HepG2 (cell line): ENCODE results near the gene NTF3. TPM values are rescaled to one million over a fixed set of nuclear protein-coding genes. Genes with fewer than 3 reads are reported as not detected.

ENCODE experiments used
- ATAC-seq: fragments of 200-7000 bp; cut with Tn5 transposase; 3 replicates; pipeline ENCODE4 v1.9.1; 2020; ENCODE audit warnings: mild to moderate bottlenecking, moderate library complexity
- BruUV-seq: library from RNA; stranded (reverse); fragments of 400-500 nt; replicated peaks from 2 replicates; lab custom pipeline; 2021; lab: Mats Ljungman, UMichigan
- CTCF ChIA-PET: fragments of 300-600 bp; formaldehyde crosslinking; extraction: SDS; loops from one replicate; lab custom pipeline; 2021; ENCODE audit warnings: low total read pairs, inconsistent platforms, low intra/inter-chr PET ratio; lab: Yijun Ruan, JAX
- POLR2A ChIA-PET: fragments of 350-600 bp; sonication (Branson Sonifier 250); formaldehyde crosslinking; loops from one replicate; lab custom pipeline; 2020; ENCODE audit warnings: antibody characterized with exemption, inconsistent platforms; lab: Yijun Ruan, JAX
- DNase-seq: peaks from one replicate; pipeline ENCODE4 v3.0.0-alpha.2; 2015; ENCODE audit warnings: low spot score
- FAIRE-seq: peaks from 3 replicates; lab custom pipeline; 2011; peaks lifted over from hg19 to GRCh38; lab: Jason Lieb, UNC
- H2AFZ ChIP-seq: one replicate; pipeline ENCODE4 v1.6.1; 2011; ENCODE audit warnings: low read length, inconsistent platforms
- H3K27ac ChIP-seq: fragments of 300-600 bp; 3 replicates; pipeline ENCODE4 v1.8.0; 2011; ENCODE audit warnings: mixed run types, mild to moderate bottlenecking, mixed read lengths, low read length, inconsistent platforms; ENCODE audit not compliant: insufficient read depth; ENCODE audit errors: extremely low read length
- H3K27me3 ChIP-seq, 2 experiments: fragments of 200-600 bp in 1 of 2; 2 replicates in 1 of 2; 3 replicates in 1 of 2; pipeline versions ENCODE4 v1.6.0 to v1.8.0; 2011; ENCODE audit warnings: low read length in 2 of 2, mild to moderate bottlenecking in 2 of 2, moderate library complexity in 2 of 2, inconsistent platforms in 1 of 2; ENCODE audit not compliant: insufficient read depth in 2 of 2, control insufficient read depth in 1 of 2
- H3K36me3 ChIP-seq, 2 experiments: fragments of 200-600 bp in 1 of 2; replicated peaks in 1 of 2; 2 replicates in 1 of 2; 3 replicates in 1 of 2; pipeline versions ENCODE4 v1.5.1 to v1.8.0; 2011; ENCODE audit warnings: low read length in 2 of 2, inconsistent platforms in 1 of 2; ENCODE audit not compliant: insufficient read depth in 2 of 2, control insufficient read depth in 1 of 2
- H3K4me1 ChIP-seq: 2 replicates; pipeline ENCODE4 v1.5.1; 2012; ENCODE audit warnings: low read length, inconsistent platforms; ENCODE audit not compliant: insufficient read depth
- H3K4me2 ChIP-seq: 2 replicates; pipeline ENCODE4 v1.6.0; 2011; ENCODE audit warnings: low read depth, low read length, inconsistent platforms
- H3K4me3 ChIP-seq, 3 experiments: fragments of 200-600 bp in 1 of 3; sonication (generic), shearing (Covaris generic) in 1 of 3; replicated peaks in 1 of 3; 2 replicates each; pipeline ENCODE4 v1.5.1; 2011 to 2016; ENCODE audit warnings: low read length in 3 of 3, inconsistent platforms in 2 of 3, low read depth in 2 of 3, mild to moderate bottlenecking in 2 of 3, control low read depth in 1 of 3, mixed read lengths in 1 of 3; ENCODE audit not compliant: insufficient read depth in 1 of 3
- H3K79me2 ChIP-seq: one replicate; pipeline ENCODE4 v1.6.1; 2011; ENCODE audit warnings: low read length, inconsistent platforms; ENCODE audit not compliant: insufficient read depth
- H3K9ac ChIP-seq: 2 replicates; pipeline ENCODE4 v1.6.0; 2011; ENCODE audit warnings: mild to moderate bottlenecking, low read depth, low read length, inconsistent platforms; ENCODE audit not compliant: insufficient read depth
- H3K9me3 ChIP-seq: 2 replicates; pipeline ENCODE4 v1.5.1; 2012; ENCODE audit warnings: mild to moderate bottlenecking, low read length
- H4K20me1 ChIP-seq: 2 replicates; pipeline ENCODE4 v1.6.0; 2011; ENCODE audit warnings: inconsistent platforms, mild to moderate bottlenecking, low read length, moderate library complexity; ENCODE audit not compliant: insufficient read depth
- CHD2 ChIP-seq: IDR thresholded peaks from 2 replicates; pipeline ENCODE4 v1.6.1; 2011; ENCODE audit warnings: low read depth, low read length, improper control_type of control experiment
- FOXC1 ChIP-seq: sonication (generic); formaldehyde crosslinking; IDR thresholded peaks from 2 replicates; pipeline ENCODE4 v1.8.0; 2022; ENCODE audit warnings: mild to moderate bottlenecking, missing genetic modification reagents, borderline replicate concordance
- MTA3 ChIP-seq: sonication (generic); formaldehyde crosslinking; IDR thresholded peaks from 2 replicates; pipeline ENCODE4 v1.4.0; 2020; ENCODE audit warnings: missing genetic modification reagents
- SSRP1 ChIP-seq: IDR thresholded peaks from 2 replicates; pipeline ENCODE4 v1.6.1; 2016; ENCODE audit warnings: control low read depth
- ZNF331 ChIP-seq: sonication (generic); formaldehyde crosslinking; IDR thresholded peaks from 2 replicates; pipeline ENCODE4 v1.4.0; 2020; ENCODE audit warnings: missing genetic modification reagents
- ZNF567 ChIP-seq: sonication (generic); formaldehyde crosslinking; IDR thresholded peaks from 2 replicates; pipeline ENCODE4 v1.8.1; 2023; ENCODE audit warnings: mild to moderate bottlenecking, missing genetic modification reagents, borderline replicate concordance
- ZNF761 ChIP-seq: sonication (generic); formaldehyde crosslinking; conservative IDR thresholded peaks from 2 replicates; pipeline ENCODE4 v1.4.0; 2020; ENCODE audit warnings: mild to moderate bottlenecking, missing genetic modification reagents
- ZNF841 ChIP-seq: sonication (generic); formaldehyde crosslinking; IDR thresholded peaks from 2 replicates; pipeline ENCODE4 v1.8.1; 2023; ENCODE audit warnings: missing genetic modification reagents, borderline replicate concordance
- ZSCAN21 ChIP-seq: sonication (generic); formaldehyde crosslinking; IDR thresholded peaks from 2 replicates; pipeline ENCODE4 v1.8.0; 2022; ENCODE audit warnings: mild to moderate bottlenecking, missing genetic modification reagents, moderate library complexity, borderline replicate concordance
- WGBS: methylation state at CpG from one replicate; pipeline ENCODE4 v1.1.6; 2017; ENCODE audit warnings: low lambda C conversion rate; 5-methylcytosine and 5-hydroxymethylcytosine counted together
- in situ Hi-C: cut with HindIII; loops from 2 replicates; pipeline ENCODE4 v1.10.0; 2017; ENCODE audit warnings: low pct_unique_long_range_greater_than_20kb; ENCODE audit not compliant: extremely low pct_ligation_motif_present
- intact Hi-C: fragments of 100-400 bp; cut with micrococcal nuclease; formaldehyde crosslinking; loops from one replicate; pipeline ENCODE4 v1.10.0; 2022; ENCODE audit not compliant: unreplicated experiment
- polyA plus RNA-seq, 8 experiments: library from polyadenylated mRNA; depleted of rRNA in 3 of 8; stranded (reverse) in 7 of 8; unstranded in 1 of 8; fragments of >200 nt; fragmentation: Illumina TruSeq in 4 of 8; extraction: Trizol in 4 of 8; gene quantifications; 2 replicates each; pipeline versions ENCODE4 v1.2.1 to v1.2.3, GENCODE V29; 2011 to 2016; ENCODE audit warnings: low read depth in 4 of 8, missing spikeins in 1 of 8, mixed read lengths in 1 of 8; ENCODE audit not compliant: insufficient read depth in 1 of 8
- total RNA-seq, 5 experiments: library from RNA; depleted of rRNA; stranded (reverse); fragments of >200 nt; fragmentation: Illumina TruSeq; extraction: Trizol; gene quantifications; 2 replicates each; pipeline ENCODE4 v1.2.3, GENCODE V29; 2016; ENCODE audit warnings: low read depth in 1 of 5

NTF3 gene
- total and polyA plus RNA-seq, 2 of the 13 experiments (the other 11 are each of a cell fraction or from before 2014, with no cell fraction given), result not detected

DNA sequence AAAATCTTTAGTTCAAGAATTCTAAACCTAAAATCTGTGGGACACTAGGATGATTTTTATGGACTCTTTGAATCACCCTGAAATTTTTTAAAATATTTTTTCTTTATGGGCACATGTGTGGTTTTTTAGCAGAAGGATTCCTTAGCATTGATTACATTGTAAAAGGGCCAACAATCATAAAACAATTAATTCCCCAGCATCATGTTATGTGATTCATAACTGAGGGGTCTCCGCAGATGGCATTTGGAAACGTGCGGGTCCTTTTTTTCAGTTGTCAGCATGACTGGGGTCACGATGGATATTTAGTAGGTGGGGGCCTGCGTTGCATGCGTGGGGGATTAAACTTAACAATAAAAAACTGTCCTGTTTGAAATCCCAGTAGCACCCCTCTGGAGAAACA is 52.5 kb downstream of the NTF3 start (continued):
- TF ChIP-seq FOXC1, result no peak
- no peak for TF ChIP-seq ZNF331 (CRISPR knock-in tag)

GRCh38 chr12:5485454-5485853 is 53.5 kb downstream of the NTF3 start:
- CTCF ChIA-PET, result no interaction called here

DNA sequence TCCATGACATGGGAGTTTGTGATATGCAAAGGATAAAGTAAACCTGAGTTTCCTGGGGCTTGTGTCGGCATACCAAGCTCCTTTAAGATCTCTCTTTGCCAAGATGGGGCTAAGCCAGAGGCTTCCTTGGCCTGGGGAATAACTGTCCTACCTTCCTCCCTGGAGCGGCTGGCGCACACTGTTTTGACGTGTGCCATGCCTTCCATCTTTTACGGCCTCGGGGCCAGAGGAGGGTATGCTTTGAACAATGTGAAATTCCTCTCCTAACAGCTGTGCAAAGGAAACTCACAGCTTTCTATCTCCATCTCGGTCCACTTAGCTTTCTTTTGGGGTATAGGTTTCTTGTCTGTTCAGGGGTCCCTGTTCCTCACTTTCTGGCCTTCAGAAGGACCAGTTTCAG is 55.2 kb downstream of the NTF3 start:
- Histone ChIP-seq H3K36me3 (no peaks in the 10 kb centered on the region), H3K9me3 (no peaks in the 10 kb centered on the region), H3K4me2 (no peak overlapping the region), H3K4me1 (no peaks in the 10 kb centered on the region), H3K79me2 (no peaks in the 10 kb centered on the region), H2AFZ (no peak overlapping the region), H3K27ac (no peak overlapping the region), H3K4me3 (no peak overlapping the region), H3K9ac (no peak overlapping the region), H4K20me1 (no peaks in the 10 kb centered on the region), H3K27me3 (no peaks in the 10 kb centered on the region; a peak in 2 of 5 replicates)
- 22% methylated on average over 5 of the region's 7 CpGs for WGBS
- in situ Hi-C loops (no loop called here), intact Hi-C loops (no loop called here)
- BruUV-seq, result no TSS peak
- TF ChIP-seq MTA3 (CRISPR knock-in tag) (no peak), CHD2 (no peak), ZNF841 (CRISPR knock-in tag) (no peak), ZNF761 (no peak), ZSCAN21 (CRISPR knock-in tag) (no peak)
- FAIRE-seq (no peak), ATAC-seq (no peak), DNase-seq (no peak)
- ChIA-PET CTCF (no interaction called here), POLR2A (no interaction called here)

More at GRCh38 chr12:5485454-5485853, 53.5 kb downstream of the NTF3 start:
- WGBS, result 2% methylated on average over 4 of the region's 4 CpGs
- FAIRE-seq (no peak), DNase-seq (no peak), ATAC-seq (no peak)
- Histone ChIP-seq H3K9ac (no peak overlapping the region), H3K36me3 (no peaks in the 10 kb centered on the region), H3K79me2 (no peaks in the 10 kb centered on the region), H3K4me2 (no peak overlapping the region), H2AFZ (no peak overlapping the region), H3K4me3 (no peak overlapping the region), H3K27me3 (no peaks in the 10 kb centered on the region; a peak in 2 of 5 replicates), H4K20me1 (no peaks in the 10 kb centered on the region), H3K4me1 (no peaks in the 10 kb centered on the region), H3K27ac (no peak overlapping the region), H3K9me3 (no peaks in the 10 kb centered on the region)
- in situ Hi-C loops, result no loop called here
- POLR2A ChIA-PET, result no interaction called here
- BruUV-seq, result no TSS peak
- intact Hi-C loops, result no loop called here
- no peak for TF ChIP-seq ZNF567
- TF ChIP-seq SSRP1 (CRISPR knock-in tag), result no peak
- TF ChIP-seq MTA3 (CRISPR knock-in tag), result no peak
